OCI-LY7 (cell line): Measurements from ENCODE around the gene CUEDC2.

Experiments
- CTCF ChIP-seq: fragments of 200-600 bp; sonication (generic); conservative IDR thresholded peaks from 2 replicates; pipeline ENCODE4 v1.5.1; 2014; ENCODE audit warnings: mild to moderate bottlenecking, antibody characterized with exemption, low read length, moderate library complexity, mixed read lengths
- EZH2phosphoT487 ChIP-seq: fragments of 200-600 bp; sonication (generic); IDR thresholded peaks from 2 replicates; pipeline ENCODE4 v1.6.1; 2018; ENCODE audit warnings: low read depth, borderline replicate concordance, mild to moderate bottlenecking, mixed run types, antibody characterized with exemption, low read length, moderate library complexity, mixed read lengths

GRCh38 chr10:102394801-102395399, 37.5 kb downstream of the CUEDC2 start:
- no peak for TF ChIP-seq CTCF
- TF ChIP-seq EZH2phosphoT487: no peak
